Neural cell (in vitro differentiated cells): Measurements from ENCODE around the gene NEK6. TPM values are rescaled to one million over a fixed set of nuclear protein-coding genes. Genes with fewer than 3 reads are reported as not detected.

Source experiments
- H2AFZ ChIP-seq: fragments of 200-600, 300-800 bp; sonication (generic), shearing (Covaris generic); 2 replicates; pipeline ENCODE4 v1.6.0; 2014; ENCODE audit warnings: low read depth, mild to moderate bottlenecking, antibody characterized with exemption, low read length, moderate library complexity
- H3F3A ChIP-seq: fragments of 200-600 bp; shearing (Covaris generic); 2 replicates; pipeline ENCODE4 v1.6.1; 2016; ENCODE audit warnings: mild to moderate bottlenecking, moderate library complexity, mixed read lengths, antibody characterized with exemption, low read length; ENCODE audit not compliant: insufficient read depth, poor library complexity, severe bottlenecking
- H3K27ac ChIP-seq: fragments of 200-600, 300-800 bp; sonication (generic), shearing (Covaris generic); 2 replicates; pipeline ENCODE4 v1.5.1; 2014; ENCODE audit warnings: mild to moderate bottlenecking, low read length, moderate library complexity
- H3K27me3 ChIP-seq: fragments of 300-800, 200-600 bp; sonication (generic), shearing (Covaris generic); 2 replicates; pipeline ENCODE4 v1.6.0; 2014; ENCODE audit warnings: mild to moderate bottlenecking, low read depth, low read length, moderate library complexity; ENCODE audit not compliant: insufficient read depth
- H3K36me3 ChIP-seq: fragments of 300-800, 200-600 bp; sonication (generic), shearing (Covaris generic); 2 replicates; pipeline ENCODE4 v1.5.1; 2014; ENCODE audit warnings: mild to moderate bottlenecking, antibody characterized with exemption, low read length, moderate library complexity; ENCODE audit not compliant: insufficient read depth
- H3K4me2 ChIP-seq: fragments of 300-800, 200-600 bp; sonication (generic), shearing (Covaris generic); 2 replicates; pipeline ENCODE4 v1.6.0; 2014; ENCODE audit warnings: mild to moderate bottlenecking, low read length
- H3K4me3 ChIP-seq: fragments of 300-800, 200-600 bp; sonication (generic), shearing (Covaris generic); 2 replicates; pipeline ENCODE4 v1.5.1; 2014; ENCODE audit warnings: mild to moderate bottlenecking, low read length, moderate library complexity
- H3K79me2 ChIP-seq: fragments of 200-600 bp; shearing (Covaris generic); replicated peaks from 2 replicates; pipeline ENCODE4 v1.6.0; 2014; ENCODE audit warnings: mild to moderate bottlenecking, low read length, moderate library complexity; ENCODE audit not compliant: insufficient read depth
- H3K9ac ChIP-seq: fragments of 300-800, 200-600 bp; sonication (generic), shearing (Covaris generic); 2 replicates; pipeline ENCODE4 v1.6.1; 2016; ENCODE audit warnings: mild to moderate bottlenecking, low read length, mixed read lengths
- H3K9me2 ChIP-seq: fragments of 200-600 bp; shearing (Covaris generic); 2 replicates; pipeline ENCODE4 v1.6.1; 2016; ENCODE audit warnings: mild to moderate bottlenecking, low read length, mixed read lengths; ENCODE audit not compliant: insufficient read depth
- H3K9me3 ChIP-seq: fragments of 200-600, 300-800 bp; sonication (generic), shearing (Covaris generic); 2 replicates; pipeline ENCODE4 v1.6.1; 2016; ENCODE audit warnings: mild to moderate bottlenecking, mixed run types, low read length, moderate library complexity, mixed read lengths
- H4K20me1 ChIP-seq: fragments of 200-600 bp; shearing (Covaris generic); 2 replicates; pipeline ENCODE4 v1.6.1; 2016; ENCODE audit warnings: mild to moderate bottlenecking, mixed run types; ENCODE audit not compliant: insufficient read depth
- CTCF ChIP-seq: fragments of 450-650 bp; IDR thresholded peaks from 2 replicates; pipeline ENCODE4 v1.5.1; 2014; ENCODE audit warnings: antibody characterized with exemption, mild to moderate bottlenecking, moderate library complexity; ENCODE audit not compliant: poor library complexity, severe bottlenecking
- EP300 ChIP-seq: fragments of 450-650 bp; conservative IDR thresholded peaks from 2 replicates; pipeline ENCODE4 v1.6.1; 2014; ENCODE audit warnings: antibody characterized with exemption, mild to moderate bottlenecking, moderate library complexity; ENCODE audit not compliant: poor library complexity, severe bottlenecking
- EZH2 ChIP-seq: fragments of 200-600, 300-800 bp; shearing (Covaris generic), sonication (generic); IDR thresholded peaks from 2 replicates; pipeline ENCODE4 v1.6.1; 2014; ENCODE audit warnings: antibody characterized with exemption, low read length, borderline replicate concordance, mild to moderate bottlenecking; ENCODE audit not compliant: insufficient read depth, poor library complexity, severe bottlenecking
- MXI1 ChIP-seq: fragments of 450-650 bp; conservative IDR thresholded peaks from 2 replicates; pipeline ENCODE4 v1.6.1; 2014; ENCODE audit warnings: antibody characterized with exemption, mild to moderate bottlenecking; ENCODE audit not compliant: poor library complexity, severe bottlenecking
- POLR2AphosphoS5 ChIP-seq: IDR thresholded peaks from 2 replicates; pipeline ENCODE4 v1.6.1; 2012
- RAD21 ChIP-seq: fragments of 450-650 bp; conservative IDR thresholded peaks from 2 replicates; pipeline ENCODE4 v1.6.1; 2014; ENCODE audit warnings: antibody characterized with exemption, mild to moderate bottlenecking, moderate library complexity
- REST ChIP-seq: IDR thresholded peaks from 2 replicates; pipeline ENCODE4 v1.6.1; 2012; ENCODE audit warnings: borderline replicate concordance
- SMC3 ChIP-seq: fragments of 450-650 bp; conservative IDR thresholded peaks from 2 replicates; pipeline ENCODE4 v1.6.1; 2014; ENCODE audit warnings: antibody characterized with exemption, mild to moderate bottlenecking, moderate library complexity; ENCODE audit not compliant: poor library complexity
- TAF1 ChIP-seq: IDR thresholded peaks from 2 replicates; pipeline ENCODE4 v1.6.1; 2012; ENCODE audit warnings: low read depth
- polyA plus RNA-seq: library from polyadenylated mRNA; depleted of rRNA; stranded (reverse); fragments of >200 nt; gene quantifications from 2 replicates; pipeline ENCODE4 v1.2.3, GENCODE V29; 2014

Gene NEK6
- polyA plus RNA-seq, 1 donor from 2014 or later, result 4.6 TPM

- no peak overlapping the region for H3K27ac ChIP-seq
These were observed 39.2 kb upstream of the NEK6 start for GRCh38 chr9:124218438-124218982.

GRCh38 chr9:124218987-124219461 is 38.7 kb upstream of the NEK6 start:
- H3K9ac ChIP-seq, result no peak overlapping the region
- no peaks in the 10 kb centered on the region for H3F3A ChIP-seq
- no peak overlapping the region for H2AFZ ChIP-seq
- H3K4me3 ChIP-seq, result no peak overlapping the region
- no peaks in the 10 kb centered on the region for H3K9me3 ChIP-seq
- no peaks in the 10 kb centered on the region for H3K79me2 ChIP-seq
- no peaks in the 10 kb centered on the region for H3K27me3 ChIP-seq
- H3K9me2 ChIP-seq, result no peaks in the 10 kb centered on the region
- TF ChIP-seq EZH2 (no peak), TAF1 (no peak), POLR2AphosphoS5 (no peak), EP300 (no peak), SMC3 (no peak)
- no peak overlapping the region for H3K4me2 ChIP-seq
- no peaks in the 10 kb centered on the region for H4K20me1 ChIP-seq
- H3K36me3 ChIP-seq, result no peaks in the 10 kb centered on the region
- H3K27ac ChIP-seq, result no peak overlapping the region

More at GRCh38 chr9:124218438-124218982, 39.2 kb upstream of the NEK6 start:
- Histone ChIP-seq H4K20me1 (no peaks in the 10 kb centered on the region), H3K4me3 (no peak overlapping the region), H3K9me2 (no peaks in the 10 kb centered on the region), H3K4me2 (no peak overlapping the region), H3K27me3 (no peaks in the 10 kb centered on the region), H3K36me3 (no peaks in the 10 kb centered on the region), H2AFZ (no peak overlapping the region), H3K9me3 (no peaks in the 10 kb centered on the region), H3F3A (no peaks in the 10 kb centered on the region), H3K9ac (no peak overlapping the region), H3K79me2 (no peaks in the 10 kb centered on the region)
- TF ChIP-seq TAF1 (no peak), EP300 (no peak), EZH2 (no peak), REST (no peak), SMC3 (no peak), POLR2AphosphoS5 (no peak), MXI1 (no peak), RAD21 (no peak), CTCF (no peak)
